ENCODE results near the gene PHYHD1. TPM values are rescaled to one million over a fixed set of nuclear protein-coding genes. Genes with fewer than 3 reads are reported as not detected.

Gene PHYHD1
- total RNA-seq, 1 experiment from 2014 or later, result 0.32 TPM

DNA sequence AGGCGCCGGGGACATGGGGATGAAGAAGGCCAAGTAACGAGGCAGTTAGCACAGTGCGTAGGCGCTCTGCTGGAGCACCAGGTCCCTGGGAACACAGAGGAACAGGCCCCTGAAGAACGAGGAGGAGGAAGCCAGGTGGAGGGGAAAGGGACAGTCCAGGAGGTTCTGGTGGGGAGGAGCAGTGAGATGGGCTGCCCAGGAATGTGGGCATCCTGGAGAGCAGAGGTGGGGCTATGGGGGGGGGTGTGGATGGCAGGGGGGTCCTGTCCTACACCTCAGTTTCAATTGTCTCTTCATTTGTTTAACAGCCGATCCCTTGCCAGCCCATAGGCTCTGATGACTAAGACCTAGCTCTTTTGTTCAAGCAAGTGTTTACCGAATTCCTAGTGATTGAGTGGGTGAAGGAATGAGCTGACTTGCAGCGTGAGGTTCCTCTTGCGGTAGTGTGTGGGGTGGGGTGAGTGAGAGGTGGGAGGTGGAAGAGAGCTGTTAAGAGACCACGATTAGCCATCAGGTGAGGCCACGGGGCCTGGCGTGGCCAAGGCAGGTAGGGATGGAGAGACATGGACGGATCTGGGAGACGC, 8.4 kb upstream of the PHYHD1 start:
- BruUV-seq (replicated peaks), result no TSS peak
- H3K9me3 ChIP-seq (ENCODE audit: control insufficient read depth in 1 of 2, insufficient read depth in 1 of 2, low read depth in 1 of 2, low read length in 2 of 2), result no peaks in the 10 kb centered on the region
- peaks cover 13% of the 10 kb centered on the region; the same call in 1 of the 2 replicates for H3K79me2 ChIP-seq (ENCODE audit: insufficient read depth, low read length)
- ATAC-seq (peak; percentile 84), DNase-seq (ENCODE audit: low read depth, low spot score) (peak; percentile 43)
- peaks cover 6 to 13% of the 10 kb centered on the region in 2 experiments; a peak in 3 of 4 replicates for H3K36me3 ChIP-seq (ENCODE audit: control insufficient read depth in 1 of 2, insufficient read depth in 2 of 2, low read length in 2 of 2)
- RAD21 ChIA-PET (ENCODE audit: low non-redundant PET in 1 of 2, low total read pairs in 2 of 2, uncharacterized antibody in 2 of 2, unreplicated experiment in 2 of 2), result no interaction called here
- H3K4me2 ChIP-seq (ENCODE audit: low read length), result peak overlapping the region; percentile 65
- no peaks in the 10 kb centered on the region for H3K9me2 ChIP-seq (ENCODE audit: insufficient read depth)
- H4K20me1 ChIP-seq (ENCODE audit: insufficient read depth), result no peaks in the 10 kb centered on the region
- no peak overlapping the region for H2AFZ ChIP-seq (ENCODE audit: low read depth, low read length, poor library complexity, severe bottlenecking)
- peak overlapping the region in 1 of 2 experiments; percentile 15; a peak in 2 of 4 replicates for H3K4me3 ChIP-seq (replicated peaks in 1 of 2; ENCODE audit: low read depth in 1 of 2, low read length in 2 of 2)
- peaks cover 14 to 32% of the 10 kb centered on the region in 2 experiments for H3K4me1 ChIP-seq (ENCODE audit: control insufficient read depth in 1 of 2, insufficient read depth in 2 of 2, low read length in 2 of 2)
- peak; percentile 49; the same call in 1 of the 2 replicates for TF ChIP-seq EGR1 (IDR thresholded peaks at IDR 0.05; ENCODE audit: low read depth)
- TF ChIP-seq TCF7L2 (IDR thresholded peaks at IDR 0.05; ENCODE audit: borderline replicate concordance, extremely low read depth, insufficient read depth, insufficient read length), result no peak
- peak; percentile 39; the same call in 1 of the 2 replicates for TF ChIP-seq FOSL1 (IDR thresholded peaks at IDR 0.05; ENCODE audit: low read depth)
- POLR2A ChIA-PET, result no interaction called here
- intact Hi-C loops (cut with micrococcal nuclease), result no loop called here
- H3K9ac ChIP-seq (ENCODE audit: low read length), result peak overlapping the region; percentile 23
- peak overlapping the region; percentile 24; the same call in 1 of the 2 replicates for H3K27ac ChIP-seq (ENCODE audit: low read depth, low read length)
- no peaks in the 10 kb centered on the region for H3K27me3 ChIP-seq (ENCODE audit: insufficient read depth, low read length)
- CTCF ChIA-PET, result no interaction called here

DNA sequence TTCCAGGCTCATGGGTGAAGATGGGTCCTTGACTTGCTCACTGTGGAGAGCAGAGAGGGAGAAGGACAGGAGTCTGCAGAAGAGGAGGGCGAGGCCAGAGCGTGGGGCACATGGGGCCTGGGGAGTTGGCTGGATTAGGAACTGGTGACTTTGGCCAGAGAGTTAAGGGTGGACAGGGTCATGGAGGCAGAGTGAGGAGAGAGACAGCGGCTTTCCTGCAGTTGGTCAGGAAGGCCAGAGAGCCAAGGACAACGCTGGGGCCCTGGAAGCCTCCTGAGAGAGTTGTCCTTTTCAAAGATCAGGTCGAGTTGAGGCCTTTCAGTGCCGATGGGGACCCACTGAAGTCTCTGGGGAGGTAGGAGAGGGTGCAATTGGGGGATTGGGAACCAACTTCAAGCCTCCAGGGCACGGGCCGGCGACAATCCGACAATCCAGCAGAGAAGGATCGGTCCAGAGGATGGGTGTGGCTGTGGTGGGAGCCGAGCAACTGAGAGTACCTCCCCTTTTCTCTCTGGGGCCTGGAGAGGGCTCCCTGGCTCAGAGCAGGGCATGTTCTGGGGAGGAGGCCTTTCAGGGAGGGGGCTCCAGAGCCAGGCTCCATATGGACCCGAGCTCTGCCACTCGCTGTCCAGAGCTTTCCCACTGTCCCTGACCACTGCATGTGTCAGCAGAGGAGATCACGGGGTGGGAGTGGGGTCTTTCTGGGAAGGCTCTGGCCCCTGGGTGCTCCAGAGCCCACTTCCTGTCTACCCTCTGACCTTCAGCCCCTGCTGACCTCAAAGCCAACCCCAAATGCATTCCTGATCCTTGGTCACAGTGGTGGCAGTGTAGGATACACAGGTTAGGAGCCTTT, 7.5 kb upstream of the PHYHD1 start:
- intact Hi-C loops (cut with micrococcal nuclease), result no loop called here
- H3K4me1 ChIP-seq (ENCODE audit: control insufficient read depth in 1 of 2, insufficient read depth in 2 of 2, low read length in 2 of 2), result peaks cover 14 to 32% of the 10 kb centered on the region in 2 experiments
- CTCF ChIA-PET, result no interaction called here
- POLR2A ChIA-PET, result no interaction called here
- H2AFZ ChIP-seq (ENCODE audit: low read depth, low read length, poor library complexity, severe bottlenecking), result no peak overlapping the region
- H3K9ac ChIP-seq (ENCODE audit: low read length), result no peak overlapping the region
- no peaks in the 10 kb centered on the region for H3K9me2 ChIP-seq (ENCODE audit: insufficient read depth)
- DNase-seq (ENCODE audit: low read depth, low spot score) (no peak), ATAC-seq (no peak)
- no TSS peak for BruUV-seq (replicated peaks)
- no peaks in the 10 kb centered on the region for H3K27me3 ChIP-seq (ENCODE audit: insufficient read depth, low read length)
- RAD21 ChIA-PET (ENCODE audit: low non-redundant PET in 1 of 2, low total read pairs in 2 of 2, uncharacterized antibody in 2 of 2, unreplicated experiment in 2 of 2), result no interaction called here
- H3K27ac ChIP-seq (ENCODE audit: low read depth, low read length), result no peak overlapping the region
- no peak overlapping the region; a peak in 1 of 4 replicates for H3K4me3 ChIP-seq (replicated peaks in 1 of 2; ENCODE audit: low read depth in 1 of 2, low read length in 2 of 2)
- H4K20me1 ChIP-seq (ENCODE audit: insufficient read depth), result no peaks in the 10 kb centered on the region
- peak overlapping the region; percentile 65 for H3K4me2 ChIP-seq (ENCODE audit: low read length)
- H3K9me3 ChIP-seq (ENCODE audit: control insufficient read depth in 1 of 2, insufficient read depth in 1 of 2, low read depth in 1 of 2, low read length in 2 of 2), result no peaks in the 10 kb centered on the region
- H3K36me3 ChIP-seq (ENCODE audit: control insufficient read depth in 1 of 2, insufficient read depth in 2 of 2, low read length in 2 of 2), result peaks cover 5 to 8% of the 10 kb centered on the region in 2 experiments; a peak in 2 of 4 replicates
- peaks cover 13% of the 10 kb centered on the region; the same call in 1 of the 2 replicates for H3K79me2 ChIP-seq (ENCODE audit: insufficient read depth, low read length)
- TF ChIP-seq, protein P1, sequence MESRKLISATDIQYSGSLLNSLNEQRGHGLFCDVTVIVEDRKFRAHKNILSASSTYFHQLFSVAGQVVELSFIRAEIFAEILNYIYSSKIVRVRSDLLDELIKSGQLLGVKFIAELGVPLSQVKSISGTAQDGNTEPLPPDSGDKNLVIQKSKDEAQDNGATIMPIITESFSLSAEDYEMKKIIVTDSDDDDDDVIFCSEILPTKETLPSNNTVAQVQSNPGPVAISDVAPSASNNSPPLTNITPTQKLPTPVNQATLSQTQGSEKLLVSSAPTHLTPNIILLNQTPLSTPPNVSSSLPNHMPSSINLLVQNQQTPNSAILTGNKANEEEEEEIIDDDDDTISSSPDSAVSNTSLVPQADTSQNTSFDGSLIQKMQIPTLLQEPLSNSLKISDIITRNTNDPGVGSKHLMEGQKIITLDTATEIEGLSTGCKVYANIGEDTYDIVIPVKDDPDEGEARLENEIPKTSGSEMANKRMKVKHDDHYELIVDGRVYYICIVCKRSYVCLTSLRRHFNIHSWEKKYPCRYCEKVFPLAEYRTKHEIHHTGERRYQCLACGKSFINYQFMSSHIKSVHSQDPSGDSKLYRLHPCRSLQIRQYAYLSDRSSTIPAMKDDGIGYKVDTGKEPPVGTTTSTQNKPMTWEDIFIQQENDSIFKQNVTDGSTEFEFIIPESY (IDR thresholded peaks at IDR 0.05; ENCODE audit: extremely low read depth, insufficient replicate concordance, low read length), result no peak
- TF ChIP-seq EGR1 (IDR thresholded peaks at IDR 0.05; ENCODE audit: low read depth) (no peak), EZH2 (IDR thresholded peaks at IDR 0.05) (no peak), POLR2A (IDR thresholded peaks at IDR 0.05; ENCODE audit: borderline replicate concordance, extremely low read depth, insufficient read depth, insufficient read length) (no peak), ZFX (IDR thresholded peaks at IDR 0.05) (no peak), YY1 (IDR thresholded peaks at IDR 0.05; ENCODE audit: extremely low read depth, insufficient replicate concordance, low read depth, low read length) (no peak), SRF (IDR thresholded peaks at IDR 0.05; ENCODE audit: low read depth) (no peak), EZH2phosphoT487 (IDR thresholded peaks at IDR 0.05; ENCODE audit: borderline replicate concordance) (no peak), POLR2AphosphoS5 (IDR thresholded peaks at IDR 0.05; ENCODE audit: low read depth, low read length) (no peak), CEBPB (IDR thresholded peaks at IDR 0.05; ENCODE audit: low read depth) (no peak), SIN3A (IDR thresholded peaks at IDR 0.05; ENCODE audit: low read depth) (no peak)
- TF ChIP-seq, protein P2, sequence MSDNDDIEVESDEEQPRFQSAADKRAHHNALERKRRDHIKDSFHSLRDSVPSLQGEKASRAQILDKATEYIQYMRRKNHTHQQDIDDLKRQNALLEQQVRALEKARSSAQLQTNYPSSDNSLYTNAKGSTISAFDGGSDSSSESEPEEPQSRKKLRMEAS (IDR thresholded peaks at IDR 0.05), result no peak

All from HCT116 (cell line).